ENCODE measurements around the gene PIKFYVE. TPM values are rescaled to one million over a fixed set of nuclear protein-coding genes. Genes with fewer than 3 reads are reported as not detected.
"Not testable (repeated sequence)": the region's sequence is repeated elsewhere in the genome, so short reads cannot be mapped to it uniquely, and the experiment has no call there.

PIKFYVE gene
- total RNA-seq, 1 donor from 2014 or later = 37.4 TPM

DNA sequence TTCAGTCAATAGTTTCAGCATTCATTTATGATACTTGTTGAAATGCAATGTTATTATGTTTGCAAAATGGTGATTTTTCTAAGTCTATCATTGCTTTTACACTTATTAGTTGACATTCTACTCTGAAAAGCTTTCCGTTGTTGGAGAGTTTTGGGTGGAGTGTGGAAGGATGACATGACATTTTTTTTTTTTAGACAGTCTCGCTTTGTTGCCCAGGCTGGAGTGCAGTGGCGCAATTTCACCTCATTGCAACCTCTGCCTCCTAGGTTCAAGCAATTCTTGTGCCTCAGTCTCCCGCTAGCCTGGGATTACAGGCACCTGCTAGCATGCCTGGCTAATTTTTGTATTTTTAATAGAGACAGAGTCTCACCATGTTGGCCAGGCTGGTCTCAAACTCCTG, 29.8 kb downstream of the PIKFYVE start:
- intact Hi-C loops (cut with micrococcal nuclease) = no loop called here

DNA sequence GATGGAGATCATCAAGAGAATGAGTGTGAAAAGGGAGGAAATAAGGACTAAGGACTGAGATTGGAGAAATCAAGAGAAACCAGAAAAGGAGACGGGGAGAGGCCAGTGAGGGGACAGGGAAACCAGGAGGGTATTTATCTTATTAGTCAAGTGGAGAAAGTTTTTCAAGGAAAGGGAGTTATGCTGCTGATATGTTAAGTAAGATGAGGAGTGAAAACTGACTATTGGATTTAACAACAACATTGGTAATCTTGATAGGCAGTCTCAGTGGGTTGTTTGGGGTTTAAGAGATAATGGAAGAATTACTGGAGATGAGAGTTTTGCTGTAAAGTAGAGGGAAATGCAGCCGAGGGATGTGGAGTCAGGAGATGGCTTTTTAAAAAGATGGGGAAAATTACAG, 30.6 kb downstream of the PIKFYVE start:
- intact Hi-C loops (cut with micrococcal nuclease) = no loop called here

DNA sequence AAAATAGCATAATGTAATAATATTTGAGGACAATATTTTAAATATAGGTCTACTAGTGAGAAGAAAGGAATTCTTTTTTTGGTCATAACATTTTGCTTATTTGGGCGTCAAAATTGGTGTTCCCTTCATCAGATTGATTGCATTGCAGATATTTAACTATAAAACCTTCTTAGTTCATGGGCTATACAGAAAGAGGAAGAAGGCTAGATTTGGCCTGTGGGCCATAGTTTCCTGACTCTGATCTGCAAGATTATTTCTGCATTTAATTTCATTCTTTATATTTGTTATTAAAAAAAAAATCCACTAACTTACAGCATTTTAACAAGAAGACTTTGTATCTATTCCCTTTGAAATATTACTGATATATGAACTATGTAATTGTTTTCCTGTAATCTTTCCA, 31.9 kb downstream of the PIKFYVE start:
- intact Hi-C loops (cut with micrococcal nuclease) = no loop called here

DNA sequence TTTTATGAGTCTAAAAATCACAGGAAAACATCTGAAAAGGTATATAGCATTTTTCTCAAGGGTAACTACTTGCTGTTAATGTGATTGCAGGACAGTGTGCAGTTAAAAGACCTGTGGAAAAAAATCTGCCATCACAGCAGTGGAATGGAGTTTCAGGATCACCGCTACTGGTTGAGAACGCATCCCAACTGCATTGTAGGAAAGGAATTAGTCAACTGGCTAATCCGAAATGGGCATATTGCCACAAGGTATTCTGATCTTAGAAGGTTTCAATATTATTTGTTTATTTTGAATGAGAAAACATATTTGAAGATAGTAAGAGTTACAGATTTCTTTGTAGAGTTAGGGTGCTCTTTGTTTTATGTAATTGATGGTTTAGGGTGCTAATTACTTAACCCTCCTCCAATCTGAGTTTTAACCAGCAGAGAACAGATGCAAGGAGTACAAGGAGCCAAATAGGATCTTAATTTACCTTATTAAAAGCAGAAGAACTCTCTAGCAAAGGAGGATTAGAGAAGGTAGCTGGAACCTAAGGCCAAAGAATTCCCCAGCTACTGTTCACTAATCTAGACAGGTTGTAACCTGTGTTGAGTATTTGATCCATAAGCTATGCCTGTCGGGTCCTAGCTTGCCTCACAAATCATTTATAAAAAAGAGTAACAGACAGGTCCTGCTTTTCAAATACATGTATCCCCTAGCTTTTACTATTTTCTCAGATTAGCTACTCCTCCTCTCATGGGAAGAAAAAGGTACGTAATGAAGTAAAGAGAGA, 35.0 kb downstream of the PIKFYVE start:
- intact Hi-C loops (cut with micrococcal nuclease) = no loop called here

DNA sequence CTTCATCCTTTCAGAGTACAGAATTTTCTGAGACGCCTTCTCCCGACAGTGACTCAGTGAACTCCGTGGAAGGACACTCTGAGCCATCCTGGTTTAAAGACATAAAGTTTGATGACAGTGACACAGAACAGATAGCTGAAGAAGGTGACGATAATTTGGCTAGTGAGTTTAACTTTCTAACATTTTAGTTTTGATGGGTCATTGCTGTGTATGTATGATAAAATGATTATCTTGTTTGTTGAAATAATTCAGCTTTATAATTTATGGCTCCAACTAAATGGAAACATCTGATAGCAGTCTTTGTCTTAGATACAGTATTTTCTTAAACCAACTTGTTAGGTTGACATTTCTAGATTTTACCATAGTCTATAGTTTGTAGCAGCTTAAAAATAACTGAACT, 38.1 kb downstream of the PIKFYVE start:
- intact Hi-C loops (cut with micrococcal nuclease) = loop anchor here (1.0 kb wide), 1 partner anchor 10 kb away; no protein-coding TSS in a partner anchor

DNA sequence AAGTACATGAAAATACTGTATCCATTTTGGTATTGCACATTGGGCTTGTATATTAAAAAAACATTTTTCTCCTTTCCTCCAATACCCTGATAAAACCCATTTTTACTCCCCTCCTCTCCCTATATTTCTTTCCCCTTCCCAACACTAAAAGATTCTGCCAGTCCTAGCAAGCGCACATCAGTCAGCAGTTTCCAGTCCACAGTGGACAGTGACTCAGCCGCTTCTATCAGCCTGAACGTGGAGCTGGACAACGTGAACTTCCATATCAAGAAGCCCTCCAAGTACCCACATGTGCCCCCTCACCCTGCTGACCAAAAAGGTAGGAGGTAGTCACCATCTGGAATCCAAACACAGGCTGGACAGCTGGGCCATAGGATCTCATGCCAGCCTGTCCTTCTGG, 38.6 kb downstream of the PIKFYVE start:
- intact Hi-C loops (cut with micrococcal nuclease) = loop anchor here (1.0 kb wide), 1 partner anchor 10 kb away; no protein-coding TSS in a partner anchor

DNA sequence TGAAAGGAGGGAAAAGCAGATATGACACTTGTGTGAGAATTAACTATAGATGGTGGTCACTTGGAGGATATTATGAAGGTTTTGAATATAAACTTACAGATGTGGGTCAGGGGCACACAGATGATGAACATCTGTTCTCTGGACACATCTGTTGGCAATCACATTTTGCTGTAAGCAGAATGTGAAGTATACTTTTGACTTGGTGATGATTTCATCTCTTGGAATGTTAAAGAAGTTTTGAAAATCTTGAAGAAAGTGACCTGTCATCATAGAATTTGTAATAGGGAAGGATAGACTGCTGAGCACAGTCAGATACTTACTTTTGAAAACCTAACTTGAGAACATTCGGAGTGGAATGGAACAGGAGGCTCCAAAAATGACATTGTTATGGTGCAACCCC, 40.2 kb downstream of the PIKFYVE start:
- intact Hi-C loops (cut with micrococcal nuclease) = no loop called here

DNA sequence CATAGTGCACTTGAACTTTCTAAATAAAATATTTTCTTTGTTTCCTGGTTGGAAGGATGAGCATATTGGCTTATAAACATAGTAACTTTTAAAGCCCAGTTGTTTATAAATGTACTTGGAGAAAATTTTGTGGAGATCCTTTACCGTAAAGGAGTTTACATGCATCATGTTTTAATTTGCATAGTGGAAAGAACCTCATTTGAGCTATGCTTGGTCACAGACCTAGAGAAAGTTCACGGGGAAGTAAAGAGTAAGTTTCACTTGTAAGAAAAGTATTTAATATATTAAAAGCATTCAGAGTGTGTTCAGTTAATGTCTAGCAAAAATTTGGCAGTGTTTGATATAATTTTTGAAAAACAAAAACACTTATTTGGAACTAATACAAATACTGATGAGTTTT, 45.3 kb downstream of the PIKFYVE start:
- intact Hi-C loops (cut with micrococcal nuclease) = no loop called here

DNA sequence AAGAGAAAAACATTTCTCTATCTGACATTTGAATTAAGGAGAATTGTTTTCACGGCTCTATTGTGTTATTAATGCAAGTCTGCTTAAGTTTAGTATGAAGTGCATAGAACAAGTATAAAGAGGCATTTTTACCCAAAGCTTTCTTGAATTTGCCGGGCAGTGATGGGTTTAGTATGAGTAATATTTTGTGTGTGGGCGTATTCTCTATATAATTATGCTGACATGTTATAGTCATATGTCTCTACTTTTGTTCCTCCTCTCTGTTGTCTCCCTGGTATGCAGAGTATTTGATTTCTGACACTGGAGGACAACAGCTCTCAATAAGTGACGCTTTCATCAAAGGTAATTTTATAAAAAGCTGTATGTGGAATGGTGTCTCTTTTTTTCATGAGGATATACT, 45.9 kb downstream of the PIKFYVE start:
- intact Hi-C loops (cut with micrococcal nuclease) = no loop called here

DNA sequence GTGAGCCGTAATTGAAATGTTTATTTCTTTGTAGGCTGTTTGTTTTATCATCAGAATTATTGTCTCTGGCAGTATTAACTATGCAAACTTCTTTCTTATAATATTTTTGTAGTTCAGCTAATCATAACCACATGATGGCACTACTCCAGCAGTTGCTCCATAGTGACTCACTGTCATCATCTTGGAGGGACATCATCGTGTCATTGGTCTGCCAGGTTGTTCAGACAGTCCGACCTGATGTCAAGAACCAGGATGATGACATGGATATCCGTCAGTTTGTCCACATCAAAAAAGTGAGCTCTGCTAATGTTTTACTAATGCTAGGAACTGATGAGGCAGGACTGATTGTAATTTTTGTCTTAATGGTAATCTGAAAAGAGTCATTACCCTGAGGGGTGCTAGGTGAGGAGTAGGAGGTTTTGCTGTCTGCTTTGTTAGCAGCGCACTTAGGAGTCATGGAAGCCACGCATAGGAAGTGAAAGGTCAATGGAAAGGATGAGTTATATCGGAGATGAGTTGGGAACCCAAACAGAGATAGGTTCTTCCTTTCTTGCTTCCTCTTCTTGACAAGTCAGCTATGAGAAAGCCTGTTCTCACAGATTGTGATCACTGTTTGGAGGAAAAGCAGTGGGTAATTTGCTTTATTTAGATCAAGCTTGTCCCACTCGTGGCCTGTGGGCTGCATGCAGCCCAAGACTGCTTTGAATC, 49.2 kb downstream of the PIKFYVE start:
- intact Hi-C loops (cut with micrococcal nuclease) = no loop called here

DNA sequence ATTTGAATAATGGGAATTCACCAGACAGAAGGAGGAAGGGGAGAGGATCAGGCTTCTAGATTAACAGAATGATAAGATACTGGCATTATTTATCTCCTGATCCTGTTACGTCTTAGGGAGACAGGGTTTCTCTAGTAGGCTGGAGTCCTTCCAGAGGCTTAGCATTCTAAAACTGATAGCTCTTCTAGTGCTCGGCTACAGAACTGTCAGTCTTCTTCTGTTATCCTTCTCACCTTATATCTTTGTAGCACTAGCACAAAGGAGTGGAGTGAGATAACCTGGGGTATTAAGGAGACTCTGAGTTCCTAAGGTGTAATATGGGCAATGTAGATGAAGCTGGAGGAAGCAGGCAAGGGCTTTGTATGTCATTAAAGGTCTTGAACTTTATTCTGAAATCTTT, 52.1 kb downstream of the PIKFYVE start:
- intact Hi-C loops (cut with micrococcal nuclease) = no loop called here

DNA sequence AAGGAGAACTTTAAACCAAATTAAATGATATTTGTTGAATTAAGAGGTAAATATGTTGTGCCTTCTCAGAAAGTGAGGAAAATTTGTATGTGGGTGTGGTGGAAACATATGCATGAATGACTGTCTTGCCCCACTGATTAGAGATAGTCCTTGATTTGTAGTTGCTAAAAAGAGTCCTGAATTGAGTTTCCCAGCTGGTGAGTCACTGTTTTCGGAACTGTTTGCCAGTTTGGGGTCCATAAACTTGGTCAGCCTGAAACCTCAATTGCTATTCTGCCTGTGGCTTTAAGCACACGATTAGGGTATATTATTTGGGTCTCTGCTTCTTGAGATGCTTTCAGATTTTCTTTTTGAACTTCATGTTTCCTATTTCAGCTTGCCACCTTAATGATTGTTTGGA, 53.3 kb downstream of the PIKFYVE start:
- intact Hi-C loops (cut with micrococcal nuclease) = no loop called here

DNA sequence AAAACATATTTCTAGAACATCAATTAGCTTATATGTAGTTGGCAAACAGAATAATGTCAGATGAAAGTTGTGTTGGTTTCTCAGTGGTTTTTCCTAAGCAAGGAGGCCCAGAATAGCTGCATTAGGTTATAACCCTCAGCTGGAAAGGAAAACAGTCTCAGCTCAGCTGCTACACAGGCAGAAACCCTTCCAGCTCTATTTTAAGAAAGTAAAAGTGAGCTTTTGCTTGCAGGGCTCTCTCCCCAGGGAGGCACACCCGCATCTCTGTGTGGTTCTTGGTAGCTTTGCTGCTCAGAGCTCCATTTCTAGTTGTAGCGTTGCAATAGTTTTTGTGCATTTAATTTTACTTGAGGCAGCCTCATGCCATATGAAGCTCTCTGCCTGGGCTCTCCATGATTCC, 54.6 kb downstream of the PIKFYVE start:
- intact Hi-C loops (cut with micrococcal nuclease) = no loop called here

DNA sequence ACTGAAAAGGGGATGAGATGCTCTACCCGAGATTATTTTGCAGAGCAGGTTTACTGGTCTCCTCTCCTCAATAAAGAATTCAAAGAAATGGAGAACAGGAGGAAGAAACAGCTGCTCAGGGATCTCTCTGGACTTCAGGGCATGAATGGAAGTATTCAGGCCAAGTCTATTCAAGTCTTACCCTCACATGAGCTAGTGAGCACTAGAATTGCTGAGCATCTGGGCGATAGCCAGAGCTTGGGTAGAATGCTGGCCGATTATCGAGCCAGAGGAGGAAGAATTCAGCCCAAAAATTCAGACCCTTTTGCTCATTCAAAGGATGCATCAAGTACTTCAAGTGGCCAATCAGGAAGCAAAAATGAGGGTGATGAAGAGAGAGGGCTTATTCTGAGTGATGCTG, 60.0 kb downstream of the PIKFYVE start:
- intact Hi-C loops (cut with micrococcal nuclease) = no loop called here

DNA sequence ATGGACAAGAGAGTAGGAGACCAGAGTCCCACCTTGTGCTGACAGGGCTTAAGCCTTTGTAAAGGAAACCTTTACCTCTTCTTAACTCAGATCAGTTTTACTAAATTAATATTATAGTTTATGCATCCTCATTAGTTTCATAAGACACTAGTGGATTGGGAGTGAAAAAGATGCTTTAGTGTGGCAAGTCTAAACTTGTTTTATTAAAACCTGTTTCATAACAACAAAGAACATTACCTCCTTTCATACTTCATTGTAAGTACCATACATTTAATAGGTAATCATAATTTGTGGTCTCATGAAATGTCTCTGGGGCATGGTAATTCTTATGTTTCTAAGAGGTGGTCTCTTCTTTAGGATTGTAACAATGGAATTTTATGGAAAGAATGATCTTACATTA, 63.4 kb downstream of the PIKFYVE start:
- intact Hi-C loops (cut with micrococcal nuclease) = no loop called here

DNA sequence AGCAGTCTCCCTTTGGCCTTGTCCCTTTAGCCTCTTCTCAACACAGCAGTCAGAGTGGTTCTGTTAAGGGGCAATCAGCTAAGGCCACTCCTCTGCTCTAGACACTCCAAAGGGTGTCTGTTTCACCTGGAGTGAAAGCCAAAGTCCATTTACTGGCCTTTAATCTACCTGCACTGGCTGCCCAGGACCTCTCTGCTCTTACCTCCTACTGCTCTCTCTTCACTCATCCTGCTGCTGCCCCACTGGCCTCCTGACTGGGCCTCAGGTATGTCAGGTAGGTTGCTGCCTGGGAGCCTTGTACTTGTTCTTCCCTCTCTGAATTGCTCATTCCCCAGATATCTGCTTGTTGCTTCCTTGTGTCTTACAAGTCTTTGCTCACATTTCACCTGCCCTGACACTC, 68.2 kb downstream of the PIKFYVE start:
- intact Hi-C loops (cut with micrococcal nuclease) = no loop called here

DNA sequence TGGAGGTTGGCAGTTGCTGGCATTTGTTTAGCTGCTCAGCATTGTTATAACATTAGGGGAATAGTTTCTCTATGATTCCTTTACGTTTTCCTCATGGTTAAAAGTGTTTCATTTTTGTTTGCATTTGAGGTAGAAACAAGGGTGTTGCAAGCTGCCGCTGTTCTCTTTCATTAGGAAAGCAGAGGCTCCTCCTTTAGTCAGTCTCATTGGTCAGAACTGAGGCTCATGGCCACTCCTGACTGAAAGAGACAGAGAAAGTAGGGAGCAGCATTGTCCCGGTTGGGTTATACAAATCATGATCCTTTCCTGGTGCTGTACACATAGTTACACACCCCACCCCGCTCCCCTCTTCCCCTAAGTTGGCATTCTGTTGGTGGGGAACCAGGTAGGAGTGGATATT, 80.7 kb downstream of the PIKFYVE start:
- intact Hi-C loops (cut with micrococcal nuclease) = no loop called here

DNA sequence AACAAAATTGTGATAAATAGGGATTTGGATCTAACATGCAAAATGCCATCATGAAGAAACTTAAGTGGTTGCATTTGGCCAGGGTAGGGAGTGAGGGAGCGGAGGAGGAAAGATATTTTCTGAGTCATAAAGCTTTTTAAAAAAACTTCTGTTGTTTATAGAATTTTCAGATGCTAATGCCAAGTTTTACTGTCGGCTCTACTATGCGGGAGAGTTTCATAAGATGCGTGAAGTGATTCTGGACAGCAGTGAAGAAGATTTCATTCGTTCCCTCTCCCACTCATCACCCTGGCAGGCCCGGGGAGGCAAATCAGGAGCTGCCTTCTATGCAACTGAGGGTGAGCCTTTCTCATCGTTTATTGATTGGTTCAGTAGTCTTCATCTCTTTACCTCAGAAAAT, 84.6 kb downstream of the PIKFYVE start:
- intact Hi-C loops (cut with micrococcal nuclease) = no loop called here

DNA sequence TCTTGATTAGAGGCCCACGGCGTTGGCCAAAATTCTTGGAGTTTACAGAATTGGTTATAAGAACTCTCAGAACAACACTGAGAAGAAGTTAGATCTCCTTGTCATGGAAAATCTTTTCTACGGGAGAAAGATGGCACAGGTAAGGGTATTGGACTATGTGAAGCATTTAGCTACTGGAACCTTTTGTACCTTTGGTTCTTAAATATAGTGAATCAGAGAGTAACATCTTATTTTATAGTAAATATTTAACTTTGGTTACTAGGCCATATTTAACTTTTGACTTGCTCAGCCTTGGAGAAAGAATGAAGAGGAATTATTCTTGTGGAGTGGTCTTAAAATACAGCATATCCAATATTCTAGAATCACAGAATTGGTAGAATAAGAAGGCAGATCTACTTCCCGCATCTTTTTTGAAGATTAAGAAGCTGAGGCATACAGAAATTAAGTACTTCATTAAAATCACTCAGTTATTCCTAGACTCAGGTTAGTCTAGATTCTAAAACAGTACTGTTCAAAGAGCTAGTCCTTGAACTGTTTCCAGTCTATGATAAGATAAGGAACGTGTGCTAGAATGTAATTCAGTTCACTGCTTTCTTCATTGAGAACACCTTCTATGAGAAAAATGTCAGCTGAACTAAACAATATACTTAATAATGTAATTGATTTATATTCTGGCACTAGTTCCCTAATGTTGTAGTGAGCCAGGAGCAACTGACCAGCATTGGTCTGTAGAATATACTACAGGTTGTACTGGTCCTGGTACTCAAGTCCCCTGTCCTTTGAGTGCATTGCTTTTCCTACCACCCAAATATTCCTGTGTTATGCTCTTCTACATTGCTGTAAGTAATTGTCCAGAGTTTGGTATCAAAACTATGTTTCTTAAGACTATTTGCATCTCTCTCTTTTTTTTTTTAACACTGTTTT, 86.9 kb downstream of the PIKFYVE start:
- intact Hi-C loops (cut with micrococcal nuclease) = no loop called here

DNA sequence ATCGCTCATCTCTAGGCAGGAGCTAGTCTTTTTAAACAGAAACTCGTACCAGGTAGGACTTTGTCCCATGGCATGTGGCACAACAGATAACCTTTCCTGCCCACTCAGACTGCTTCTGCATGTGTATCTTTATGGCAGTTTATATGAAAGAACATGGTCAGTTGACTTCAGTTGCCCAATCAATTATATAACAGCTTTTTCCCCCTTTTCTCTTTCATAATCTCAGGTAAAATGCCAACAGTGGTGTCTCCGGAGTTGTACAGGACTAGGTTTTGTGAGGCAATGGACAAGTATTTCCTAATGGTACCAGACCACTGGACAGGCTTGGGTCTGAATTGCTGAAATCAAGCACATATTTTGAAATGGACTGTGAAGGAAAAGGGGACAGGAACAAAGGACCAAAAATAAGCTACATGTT, 88.9 kb downstream of the PIKFYVE start:
- intact Hi-C loops (cut with micrococcal nuclease) = no loop called here

DNA sequence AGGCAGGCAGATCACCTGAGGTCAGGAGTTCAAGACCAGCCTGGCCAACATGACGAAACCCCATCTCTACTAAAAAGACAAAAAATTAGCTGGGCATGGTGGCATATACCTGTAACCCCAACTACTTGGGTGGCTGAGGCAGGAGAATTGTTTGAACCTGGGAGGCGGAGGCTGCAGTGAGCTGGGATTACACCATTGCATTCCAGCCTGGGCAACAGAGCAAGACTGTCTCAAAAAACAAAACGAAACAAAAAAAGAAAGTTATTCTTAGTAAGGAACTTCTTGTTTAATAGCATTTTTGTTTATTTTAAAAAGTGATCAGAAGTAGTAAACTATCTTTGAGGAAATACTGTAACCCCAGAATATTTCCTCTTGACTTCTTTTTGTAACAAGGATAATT, 90.4 kb downstream of the PIKFYVE start:
- intact Hi-C loops (cut with micrococcal nuclease) = not testable (repeated sequence)
